GM23248 (cell line): ENCODE data around the gene FNDC3B.

ENCODE experiments used
- EZH2 ChIP-seq: fragments of 200-600 bp; sonication (generic); IDR thresholded peaks from 2 replicates; pipeline ENCODE4 v1.6.1; 2018; ENCODE audit warnings: antibody characterized with exemption, mild to moderate bottlenecking; ENCODE audit not compliant: insufficient read depth, poor library complexity, severe bottlenecking
- EZH2phosphoT487 ChIP-seq: fragments of 200-600 bp; sonication (generic); IDR thresholded peaks from 2 replicates; pipeline ENCODE4 v1.6.1; 2018; ENCODE audit warnings: antibody characterized with exemption, moderate library complexity, mild to moderate bottlenecking, low read depth; ENCODE audit not compliant: insufficient read depth

- TF ChIP-seq EZH2 (no peak), EZH2phosphoT487 (no peak)
Measured at GRCh38 chr3:172161133-172161789, 121.9 kb downstream of the FNDC3B start.
